ENCODE results near the gene TWF2. TPM values are rescaled to one million over a fixed set of nuclear protein-coding genes. Genes with fewer than 3 reads are reported as not detected.
A peak's percentile ranks its signal among the peaks of the same experiment; 100 is the strongest.

TWF2 gene
- total RNA-seq, 1 experiment from 2014 or later, result 202 TPM

DNA sequence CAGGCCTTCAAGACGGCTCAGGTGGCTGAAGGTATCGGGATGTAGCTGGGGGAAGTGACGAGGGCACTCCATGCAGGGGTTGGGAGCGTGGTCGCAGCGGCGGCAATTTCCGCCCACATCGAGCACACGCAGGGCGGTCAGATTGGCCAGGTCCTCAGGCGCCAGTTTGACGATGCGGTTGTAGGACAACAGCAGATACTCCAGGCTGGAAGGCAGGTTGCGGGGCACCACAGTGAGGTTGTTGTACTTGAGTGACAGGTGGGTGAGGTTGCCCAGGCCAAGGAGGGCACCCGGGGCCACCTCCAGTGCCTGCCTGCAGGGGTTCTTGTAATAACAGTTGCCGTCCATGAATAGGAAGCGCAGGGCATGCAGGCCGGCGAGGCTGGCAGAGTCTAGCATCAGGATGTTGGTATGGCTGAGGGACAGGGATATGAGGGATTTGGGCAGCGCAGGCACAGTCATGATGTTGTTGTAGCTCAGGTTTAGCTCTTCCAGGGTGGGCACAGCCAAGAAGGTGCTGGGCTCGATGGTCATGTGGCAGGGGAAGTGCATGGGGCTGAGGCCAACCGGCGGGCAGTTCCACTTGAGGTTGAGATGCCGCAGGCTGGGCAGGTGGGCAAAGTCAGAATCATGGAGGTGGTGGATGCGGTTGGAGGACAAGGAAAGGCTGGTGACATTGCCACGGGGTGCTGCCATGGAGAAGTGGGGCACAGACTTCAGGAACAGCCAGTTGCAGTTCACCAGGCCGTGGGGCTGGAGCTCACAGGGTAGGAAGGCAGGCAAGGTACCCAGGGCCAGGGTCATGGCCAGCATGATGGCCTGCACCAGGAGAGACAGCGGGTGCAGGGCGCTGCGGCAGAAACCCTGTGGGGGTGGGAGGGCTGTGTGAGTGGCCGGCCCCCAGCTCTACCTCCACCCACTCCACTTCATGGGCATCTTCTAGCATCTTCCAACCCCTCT is 15.2 kb downstream of the TWF2 start:
- no peak for DNase-seq (ENCODE audit: low read depth)

DNA sequence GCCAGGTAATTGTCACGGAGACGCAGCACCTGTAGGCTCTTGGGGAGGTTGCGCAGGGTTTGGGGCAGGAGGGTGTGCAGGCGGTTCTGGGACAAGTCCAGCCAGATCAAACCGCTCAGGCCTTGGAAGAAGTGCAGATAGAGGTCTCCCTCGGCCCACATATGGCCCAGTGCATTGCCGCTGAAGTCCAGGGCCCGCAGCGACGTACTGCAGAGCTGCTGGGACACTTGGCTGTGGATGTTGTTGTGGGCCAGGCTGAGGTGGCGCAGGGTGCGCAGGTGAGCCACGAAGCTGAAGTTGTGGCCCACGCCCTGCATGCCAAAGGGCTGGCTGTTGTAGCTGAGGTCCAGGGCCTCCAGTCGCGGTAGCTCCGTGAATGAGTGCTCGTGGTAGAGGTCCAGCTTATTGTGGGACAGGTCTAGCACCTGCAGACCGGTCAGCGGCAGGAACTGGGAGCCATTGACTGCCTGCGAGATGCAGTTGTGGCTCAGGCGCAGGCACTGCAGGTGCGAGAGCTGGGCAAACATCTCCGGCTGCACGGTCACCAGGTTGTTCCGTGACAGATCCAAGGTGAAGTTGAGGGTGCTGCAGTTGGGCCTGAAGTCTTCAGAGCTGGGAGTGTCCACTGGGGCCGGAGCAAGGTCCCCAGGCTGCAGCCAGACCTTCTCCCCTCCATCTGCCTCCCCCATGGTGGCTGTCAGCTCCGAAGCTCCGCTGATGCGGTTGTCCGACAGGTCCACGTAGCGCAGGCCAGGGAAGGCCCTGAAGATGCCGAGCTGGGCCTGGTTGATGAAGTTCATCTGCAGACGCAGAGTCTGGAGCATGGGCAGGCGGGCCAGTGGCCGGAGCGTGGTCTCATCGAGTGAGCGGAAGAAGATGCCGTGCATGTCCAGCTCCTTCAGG is 16.4 kb downstream of the TWF2 start:
- no peak for DNase-seq (ENCODE audit: low read depth)

DNA sequence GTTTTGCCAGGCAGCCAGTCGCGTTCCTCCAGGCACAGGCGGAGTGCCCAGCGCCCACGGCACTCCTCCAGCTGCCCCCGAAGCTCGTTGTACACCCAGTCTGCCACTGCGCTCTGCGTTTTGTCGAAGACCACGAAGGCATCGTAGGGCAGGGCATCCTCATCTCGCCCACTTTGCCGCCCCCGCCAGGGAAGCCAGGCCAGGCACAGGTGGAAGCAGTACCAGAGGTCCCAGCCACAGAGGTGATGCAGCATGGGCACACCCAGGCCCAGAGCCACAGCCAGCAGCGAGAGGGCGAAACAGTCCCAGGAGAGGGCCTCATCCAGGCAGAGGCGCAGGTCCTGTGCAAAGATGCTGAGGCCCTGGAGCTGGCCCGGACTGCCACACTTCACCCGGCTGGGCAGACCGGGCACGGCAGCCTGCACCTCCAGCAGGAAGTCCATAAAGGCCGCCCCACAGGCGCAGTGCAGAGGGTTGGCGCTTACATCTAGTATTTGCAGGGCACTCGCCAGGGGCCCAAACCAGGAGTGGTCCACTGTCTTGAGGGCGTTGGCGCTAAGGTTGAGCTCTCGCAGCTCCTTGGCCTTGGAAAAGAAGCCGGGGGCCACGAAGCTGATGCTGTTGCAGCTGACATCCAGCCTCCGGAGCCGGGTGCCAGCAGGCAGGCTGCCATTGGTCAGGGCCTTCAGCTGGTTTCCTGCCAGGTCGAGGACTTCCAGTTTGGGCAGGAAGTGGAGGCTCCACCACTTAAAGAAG is 17.2 kb downstream of the TWF2 start:
- DNase-seq (ENCODE audit: low read depth), result no peak

DNA sequence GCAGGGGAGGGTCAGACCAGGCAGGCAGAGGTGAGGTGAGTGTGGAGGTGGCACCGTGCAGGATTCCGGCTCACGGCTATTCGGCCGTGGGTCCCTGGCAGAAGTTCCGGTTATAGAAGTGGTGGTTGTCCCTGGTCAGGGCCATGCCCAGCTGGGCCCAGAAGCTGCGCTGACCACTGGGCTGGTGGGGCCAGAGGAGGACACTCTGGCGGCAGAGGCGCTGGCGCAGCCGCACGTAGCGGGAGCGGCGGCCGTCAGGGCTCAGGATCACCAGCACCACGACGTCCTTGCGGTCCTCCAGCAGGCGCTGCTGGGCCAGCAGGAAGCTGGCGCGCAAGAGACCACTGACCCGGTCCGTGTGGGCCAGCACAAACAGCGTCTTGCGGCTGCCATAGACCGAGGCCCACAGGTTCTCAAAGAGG is 17.8 kb downstream of the TWF2 start:
- DNase-seq (ENCODE audit: low read depth), result no peak

DNA sequence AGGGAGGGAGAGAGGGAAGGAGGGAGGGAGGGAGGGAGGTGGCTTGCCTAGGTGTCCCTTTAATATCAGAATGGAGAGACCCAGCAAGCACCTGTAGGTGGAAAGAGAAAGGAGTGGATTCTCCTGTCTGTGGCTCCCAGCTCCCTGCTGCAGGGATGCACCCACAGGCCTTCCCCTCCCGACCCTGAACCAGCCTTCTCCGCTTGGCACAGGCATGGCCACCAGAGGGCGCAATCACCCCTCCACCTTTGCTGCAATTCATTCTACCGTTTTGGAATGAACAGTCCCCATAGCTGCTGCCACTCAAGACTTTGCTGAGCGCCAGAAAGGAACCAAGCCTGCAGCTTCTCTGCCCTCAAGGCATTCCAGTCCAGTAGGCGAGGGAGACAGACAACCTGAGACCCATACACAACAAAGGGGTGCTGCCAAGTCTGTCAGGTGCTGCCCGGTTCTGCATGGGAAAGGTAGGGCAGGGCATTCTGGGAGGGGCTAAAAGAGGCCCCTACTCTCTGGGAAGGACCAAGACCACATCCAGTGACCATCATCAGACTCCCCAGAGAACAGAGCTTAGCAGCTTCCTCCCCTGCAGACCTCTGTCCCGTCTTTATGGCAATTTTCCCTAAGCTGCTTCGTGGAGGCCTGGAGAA is 18.5 kb downstream of the TWF2 start:
- peak; percentile 80 for DNase-seq (ENCODE audit: low read depth)

DNA sequence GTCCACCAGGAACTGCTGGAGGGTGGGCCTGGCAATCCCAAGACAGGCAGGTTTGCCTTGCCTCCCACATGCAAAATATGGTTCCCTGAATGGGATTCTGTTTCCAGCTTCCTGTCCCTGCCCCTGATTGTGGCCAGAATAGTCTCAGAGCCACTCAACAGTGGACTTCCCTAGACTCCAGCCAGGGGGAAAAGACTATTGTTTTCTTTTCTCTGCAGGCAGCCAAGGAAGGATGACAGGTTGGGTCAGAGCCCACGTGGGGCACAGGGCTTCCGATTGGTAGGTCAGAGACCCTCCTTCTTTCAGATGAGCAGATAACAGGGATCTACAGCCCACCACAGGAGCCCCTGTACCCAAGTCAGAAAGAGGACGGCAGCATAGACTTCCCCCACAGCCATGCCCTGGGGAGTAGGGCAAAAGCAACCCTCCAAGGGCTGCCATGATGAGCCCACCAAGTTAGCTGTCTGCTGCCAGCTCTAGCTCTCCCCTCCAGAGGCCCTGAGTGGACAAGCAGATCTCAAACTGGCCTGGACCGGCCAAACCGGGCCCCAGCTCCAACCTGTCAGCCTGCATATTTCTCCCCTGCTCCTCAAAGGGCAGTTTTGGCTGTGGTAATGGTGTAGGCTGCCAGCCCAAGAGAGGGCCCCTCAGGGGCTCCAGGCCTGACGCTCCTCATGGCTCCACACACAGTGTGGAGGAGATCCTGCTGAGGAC is 19.9 kb downstream of the TWF2 start:
- DNase-seq (ENCODE audit: low read depth), result peak; percentile 51

DNA sequence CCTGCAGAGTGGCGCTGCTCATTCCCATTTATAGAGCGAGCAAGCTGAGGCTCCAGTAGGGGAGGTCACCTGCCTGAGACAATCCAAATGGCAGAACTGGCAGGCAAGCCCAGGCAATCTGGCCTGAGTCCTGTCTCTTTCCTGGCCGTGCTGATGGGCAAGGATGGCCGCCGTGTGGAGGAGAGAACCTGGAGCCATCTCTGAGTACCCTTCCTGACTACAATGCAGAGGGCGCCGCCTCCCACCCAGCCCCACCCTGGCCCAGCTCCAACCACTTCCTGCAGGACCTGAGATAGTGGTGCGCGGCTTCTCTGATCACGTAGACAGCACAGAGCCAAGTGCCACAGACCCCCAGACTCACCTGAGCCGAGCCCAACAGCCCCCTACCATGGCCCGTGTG is 20.5 kb downstream of the TWF2 start:
- DNase-seq (ENCODE audit: low read depth), result no peak

DNA sequence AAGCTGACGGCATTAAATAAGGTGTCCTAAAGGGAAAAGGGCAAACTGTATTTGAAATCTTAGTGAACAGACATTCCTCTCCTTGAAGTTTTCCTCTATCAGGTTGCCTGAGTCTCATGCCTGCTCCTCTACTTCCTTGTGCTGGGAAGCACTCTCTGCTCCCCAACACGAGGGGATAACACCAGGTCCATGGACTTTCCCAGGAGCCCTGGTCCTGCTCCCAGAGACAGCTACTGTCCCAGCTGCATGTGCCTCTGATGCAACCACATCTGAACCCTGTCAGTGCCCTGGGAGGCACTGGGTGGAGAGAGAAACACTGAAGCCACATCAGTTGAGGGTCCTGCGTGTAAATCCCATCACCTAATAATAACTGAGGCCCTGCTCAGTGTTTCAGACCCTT is 20.9 kb downstream of the TWF2 start:
- DNase-seq (ENCODE audit: low read depth), result no peak

DNA sequence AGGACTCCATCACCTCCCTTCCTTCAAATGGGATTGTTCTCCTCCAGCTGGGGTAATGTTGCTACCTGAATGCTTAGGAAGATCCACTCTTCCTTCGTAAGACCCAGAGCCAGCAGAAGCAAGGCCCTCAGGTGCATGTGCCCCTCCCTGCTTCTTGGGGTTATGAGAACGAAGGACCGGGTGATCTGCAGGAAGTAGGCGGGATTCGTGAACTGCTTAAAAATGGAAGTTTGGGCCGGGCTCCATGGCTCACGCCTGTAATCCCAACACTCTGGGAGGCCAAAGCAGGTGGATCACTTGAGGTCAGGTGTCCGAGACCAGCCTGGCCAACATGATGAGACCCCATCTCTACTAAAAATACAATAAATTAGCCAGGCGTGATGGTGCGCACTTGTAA is 21.6 kb downstream of the TWF2 start:
- no peak for DNase-seq (ENCODE audit: low read depth)

DNA sequence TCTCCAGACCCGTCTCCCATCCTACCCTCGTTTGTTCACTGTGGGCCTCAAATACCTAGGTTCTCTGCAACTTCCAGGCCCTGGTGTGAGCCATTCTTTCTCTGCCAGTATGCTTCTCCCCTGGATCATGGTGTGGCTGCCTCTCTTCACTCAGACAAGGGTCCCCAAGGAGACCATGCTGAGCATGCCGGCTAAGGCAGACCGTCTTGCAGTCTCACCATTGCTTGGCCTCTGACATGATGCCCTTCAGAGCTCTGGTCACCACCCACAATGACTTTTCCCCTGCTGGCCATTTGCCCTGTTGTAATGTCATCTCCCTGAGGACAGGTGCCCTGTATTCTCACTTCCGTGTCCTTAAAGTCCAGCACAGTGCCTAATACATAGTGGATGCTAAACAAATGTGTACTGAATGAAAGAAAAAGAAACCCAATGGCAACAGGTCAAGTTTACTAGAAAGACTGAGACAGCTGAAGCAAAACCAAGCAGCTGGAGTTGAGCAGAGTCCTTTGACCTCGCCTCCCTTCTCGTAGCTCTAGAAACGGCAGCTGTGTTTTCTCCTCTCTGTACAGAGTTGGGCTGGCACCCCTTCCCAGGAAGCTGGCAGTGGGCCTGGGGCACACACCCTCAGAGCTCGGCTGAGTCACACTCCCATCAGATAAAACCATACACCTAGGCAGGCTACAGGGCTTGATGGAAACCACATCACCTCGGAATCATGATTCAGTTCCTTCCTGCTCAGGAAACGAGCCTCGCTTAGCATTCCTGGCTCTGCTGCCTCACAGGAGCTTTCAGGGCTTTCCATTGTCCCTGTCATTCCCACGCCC is 22.2 kb downstream of the TWF2 start:
- DNase-seq (ENCODE audit: low read depth), result peak; percentile 99

DNA sequence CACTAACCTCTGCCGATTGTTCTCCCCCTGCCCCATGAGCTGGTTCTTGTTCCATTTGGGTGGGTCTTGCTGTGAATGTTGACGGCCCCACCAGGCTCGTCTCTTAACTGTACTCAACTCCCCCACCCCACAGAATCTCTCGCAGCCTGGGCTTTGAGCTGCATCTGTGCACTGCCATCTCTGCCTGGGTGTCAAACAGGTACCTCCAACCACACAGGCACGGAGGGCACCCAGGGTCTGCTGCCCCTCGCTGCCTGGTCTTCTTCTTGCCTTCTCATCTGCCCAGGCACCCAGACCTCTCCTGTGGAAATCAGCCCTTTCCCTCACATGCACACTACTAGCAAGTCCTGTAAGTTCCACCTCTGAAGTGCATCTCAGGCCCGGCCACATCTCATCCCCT is 23.6 kb downstream of the TWF2 start:
- no peak for DNase-seq (ENCODE audit: low read depth)

DNA sequence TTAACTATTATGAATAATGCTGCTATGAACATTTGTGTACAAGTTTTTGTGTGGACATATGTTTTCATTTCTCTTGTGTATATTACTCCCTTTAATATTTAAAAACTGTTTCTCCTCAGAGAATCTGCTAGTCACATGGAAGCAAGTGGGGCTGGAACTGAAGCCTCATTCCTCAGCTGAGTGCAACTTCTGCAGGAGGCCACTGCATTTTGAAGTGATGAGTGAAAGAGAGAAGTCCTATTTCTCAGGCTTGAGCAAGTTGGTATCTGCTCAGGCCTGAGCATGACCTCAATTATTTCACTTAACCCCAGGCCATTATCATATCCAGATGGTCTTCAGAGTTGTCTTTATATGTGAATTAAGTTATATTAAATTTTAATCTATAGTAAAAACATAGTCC is 25.1 kb downstream of the TWF2 start:
- no peak for DNase-seq (ENCODE audit: low read depth)

DNA sequence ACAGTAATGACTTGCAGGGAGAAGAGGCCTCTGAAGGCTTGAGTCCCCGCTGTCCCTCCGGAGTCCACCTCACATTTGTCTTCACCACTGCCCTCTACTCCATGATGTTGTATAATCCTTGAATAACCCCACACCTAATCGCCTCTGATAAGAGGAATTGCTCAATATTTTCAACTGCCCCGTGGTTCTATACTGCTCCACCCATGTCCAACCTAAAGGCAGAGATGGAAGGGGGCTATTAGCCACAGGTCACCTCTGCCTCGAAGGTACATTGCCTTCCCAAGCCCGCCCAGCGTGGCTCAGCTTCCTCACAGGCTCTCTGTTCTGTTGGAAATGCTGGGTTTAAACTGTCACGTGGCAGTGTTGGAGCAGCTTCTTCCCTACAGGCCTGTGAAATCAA is 26.0 kb downstream of the TWF2 start:
- no peak for DNase-seq (ENCODE audit: low read depth)

DNA sequence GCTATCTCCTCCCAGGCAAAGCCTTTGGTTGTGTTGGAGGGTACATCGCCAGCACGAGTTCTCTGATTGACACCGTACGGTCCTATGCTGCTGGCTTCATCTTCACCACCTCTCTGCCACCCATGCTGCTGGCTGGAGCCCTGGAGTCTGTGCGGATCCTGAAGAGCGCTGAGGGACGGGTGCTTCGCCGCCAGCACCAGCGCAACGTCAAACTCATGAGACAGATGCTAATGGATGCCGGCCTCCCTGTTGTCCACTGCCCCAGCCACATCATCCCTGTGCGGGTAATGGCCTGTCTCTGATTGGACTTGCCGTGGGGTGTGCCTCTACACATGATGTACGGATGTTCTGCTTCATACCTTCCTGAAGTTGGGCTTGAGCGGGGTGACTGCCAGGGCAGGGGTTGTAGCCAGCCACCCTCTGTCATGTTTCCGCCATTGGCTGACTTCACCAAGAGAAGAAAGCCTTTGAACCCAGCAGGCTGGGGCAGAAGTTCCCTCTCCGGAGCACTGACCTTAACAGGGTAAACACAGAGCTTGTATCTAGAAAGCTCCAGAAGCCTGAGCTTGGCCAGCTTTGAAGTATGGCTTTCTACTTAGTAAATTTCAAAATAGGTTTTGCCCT is 27.6 kb downstream of the TWF2 start:
- no peak for DNase-seq (ENCODE audit: low read depth)

DNA sequence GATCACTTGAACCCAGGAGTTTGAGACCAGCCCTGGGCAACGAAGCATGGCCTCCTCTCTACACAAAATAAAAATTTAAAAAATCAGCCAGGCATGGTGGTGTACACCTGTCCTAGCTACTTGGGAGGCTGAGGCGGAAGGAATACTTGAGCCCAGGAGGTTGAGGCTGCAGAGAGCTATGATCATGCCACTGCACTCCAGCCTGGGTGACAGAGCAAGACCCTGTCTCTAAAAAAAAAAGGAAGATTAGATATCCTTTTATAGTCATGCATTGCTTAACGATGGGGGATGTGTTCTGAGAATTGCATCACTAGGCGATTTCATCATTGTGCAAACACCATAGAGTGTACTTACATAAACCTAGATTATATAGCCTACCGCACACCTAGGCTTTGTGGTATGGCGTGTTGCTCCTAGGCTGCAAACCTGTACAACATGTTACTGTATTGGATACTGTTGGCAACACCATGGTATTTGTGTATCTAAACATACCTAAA is 28.4 kb downstream of the TWF2 start:
- DNase-seq (ENCODE audit: low read depth), result no peak

DNA sequence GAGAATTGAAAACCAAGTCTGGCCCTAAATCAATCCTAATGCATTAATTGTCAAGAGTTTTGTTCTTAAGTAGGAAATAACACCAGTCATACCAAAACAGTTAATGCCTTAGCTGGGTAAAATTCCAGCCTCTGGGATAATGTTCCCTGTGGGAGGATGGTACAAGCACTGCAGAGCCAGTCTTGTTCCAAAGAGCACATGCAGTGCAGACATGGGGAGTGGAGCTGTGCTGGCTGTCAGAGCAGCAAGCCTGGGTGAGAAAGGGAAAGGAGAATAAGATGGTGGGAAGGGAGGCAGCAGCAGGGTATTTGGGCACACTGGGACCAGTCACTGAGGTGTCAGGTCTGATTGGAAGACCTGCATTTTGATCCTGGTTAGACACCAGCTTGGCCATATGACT is 28.9 kb downstream of the TWF2 start:
- DNase-seq (ENCODE audit: low read depth), result no peak

DNA sequence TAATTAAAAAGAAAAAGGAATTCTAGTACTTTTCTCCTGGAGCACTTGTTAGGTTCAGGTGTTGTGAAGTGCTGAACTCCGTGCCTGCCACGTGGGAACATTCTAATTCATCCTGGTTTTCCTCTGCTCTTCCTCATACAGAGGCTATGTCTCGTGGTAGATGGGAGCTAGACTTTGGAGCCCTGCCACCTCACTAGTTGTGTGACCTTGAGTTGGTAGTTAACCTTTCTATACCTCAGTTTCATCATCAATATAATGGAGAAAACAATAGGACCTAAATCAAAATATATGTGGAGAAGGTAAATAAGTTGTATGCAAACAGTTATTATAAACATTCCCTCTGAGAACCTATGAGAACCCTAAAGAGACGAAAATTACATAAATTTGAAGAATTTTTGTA is 30.4 kb downstream of the TWF2 start:
- no peak for DNase-seq (ENCODE audit: low read depth)

DNA sequence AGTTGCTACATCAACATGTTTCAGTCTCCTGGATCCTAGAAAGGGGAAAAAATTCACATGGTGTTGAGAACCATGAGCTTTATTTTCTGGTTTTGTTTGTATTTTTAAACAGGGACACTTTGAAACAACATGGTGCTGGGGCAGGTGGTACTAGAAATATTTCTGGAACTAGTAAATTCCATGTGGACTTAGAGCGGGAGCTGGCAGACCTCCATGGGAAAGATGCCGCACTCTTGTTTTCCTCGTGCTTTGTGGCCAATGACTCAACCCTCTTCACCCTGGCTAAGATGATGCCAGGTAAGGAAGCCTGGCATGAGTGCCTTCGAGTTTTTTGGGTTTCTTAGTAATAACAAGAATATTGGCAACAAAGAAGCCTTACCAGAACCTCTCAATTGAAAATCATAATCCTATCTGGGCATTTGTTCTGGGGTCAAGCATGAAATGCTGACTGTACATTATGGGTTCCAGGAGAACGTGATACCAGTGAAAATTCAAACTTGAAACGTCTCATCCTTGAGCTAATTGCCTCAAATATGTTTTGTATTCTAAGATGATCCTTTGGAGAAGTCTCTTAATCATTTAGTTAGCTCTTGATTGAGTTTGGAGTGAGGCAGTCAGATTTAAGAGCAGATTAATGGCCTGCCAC is 33.1 kb downstream of the TWF2 start:
- DNase-seq (ENCODE audit: low read depth), result peak; percentile 62

Measured in HT1080 (cell line).